ENCODE measurements around the gene CYB5D1.
"Not testable (repeated sequence)": the region's sequence is repeated elsewhere in the genome, so short reads cannot be mapped to it uniquely, and the experiment has no call there.

CYB5D1 gene
- total RNA-seq = 3.2 to 5.6 (median 5.6) reads per million in 3 experiments

DNA sequence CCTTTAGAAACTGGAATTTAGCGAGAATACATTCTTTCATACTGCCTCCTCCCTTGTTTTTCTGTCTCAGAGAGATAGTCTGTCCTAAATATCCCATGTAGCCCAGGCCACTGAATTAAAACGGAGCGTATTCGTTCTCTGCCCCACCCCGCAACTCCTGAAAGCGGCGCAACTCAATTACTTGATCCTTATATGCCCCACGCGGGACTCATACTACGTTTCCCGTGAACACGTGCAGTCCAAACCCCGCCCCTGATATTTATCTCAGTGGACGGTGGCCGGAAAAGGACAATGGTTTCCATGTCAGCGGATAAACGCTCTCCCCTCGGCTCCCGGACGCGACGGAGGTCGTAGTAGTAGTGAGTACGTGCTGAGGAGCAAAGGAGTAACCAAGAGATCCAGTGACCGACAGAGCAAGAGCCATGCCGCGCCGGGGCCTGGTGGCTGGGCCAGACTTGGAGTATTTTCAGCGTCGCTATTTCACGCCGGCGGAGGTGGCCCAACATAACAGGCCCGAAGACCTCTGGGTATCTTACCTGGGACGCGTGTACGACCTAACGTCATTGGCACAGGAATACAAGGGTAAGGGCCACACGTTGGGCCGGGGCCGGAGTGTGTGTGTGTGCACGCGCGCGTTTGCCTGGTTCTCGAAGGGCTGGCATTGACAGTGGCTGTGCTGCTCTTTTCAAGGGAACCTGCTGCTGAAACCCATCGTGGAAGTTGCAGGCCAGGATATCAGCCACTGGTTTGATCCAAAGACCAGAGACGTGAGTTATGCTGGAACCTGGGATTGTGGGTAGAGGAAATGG, at the start of gene CYB5D1:
Gene CYB5D1, plus strand, starts transcription at position 291 of the 809 bp plus-strand sequence. Its CDS starts 132 bp downstream, at position 423.
- DNase-seq = peak; percentile 93

DNA sequence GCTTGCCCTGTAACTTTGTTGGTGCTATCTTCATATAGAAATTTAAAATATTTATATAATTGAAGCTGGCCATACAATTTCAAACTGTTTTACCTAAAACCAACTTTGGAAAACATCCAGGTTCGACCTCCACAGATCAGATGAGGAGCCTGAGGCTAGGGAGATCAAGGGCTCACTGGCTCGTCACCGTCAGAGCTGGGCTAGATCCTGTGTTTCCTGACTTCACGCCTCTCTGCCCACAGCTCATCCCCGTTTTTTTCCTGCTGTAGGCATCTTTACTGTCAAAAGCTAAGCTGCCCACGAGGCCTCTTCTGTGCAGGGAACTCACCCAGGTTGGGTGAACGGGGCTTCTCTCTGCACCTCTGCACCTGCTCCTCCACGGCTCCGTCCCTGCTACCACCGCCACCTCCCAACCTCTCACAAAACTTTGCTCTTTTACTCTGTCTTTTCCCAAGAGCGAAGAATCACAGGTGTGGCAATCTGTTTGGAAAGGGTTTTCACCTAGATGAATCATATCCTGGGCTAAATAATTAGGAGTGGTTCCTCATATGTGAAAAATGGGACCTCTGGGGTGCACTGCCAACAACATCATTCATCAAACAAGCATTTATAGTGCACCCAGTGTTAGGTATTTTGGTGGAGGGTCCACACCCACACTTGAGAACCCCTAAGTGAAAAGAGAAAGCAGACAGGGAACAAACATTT, 48.6 kb upstream of the CYB5D1 start:
- no peak for DNase-seq

DNA sequence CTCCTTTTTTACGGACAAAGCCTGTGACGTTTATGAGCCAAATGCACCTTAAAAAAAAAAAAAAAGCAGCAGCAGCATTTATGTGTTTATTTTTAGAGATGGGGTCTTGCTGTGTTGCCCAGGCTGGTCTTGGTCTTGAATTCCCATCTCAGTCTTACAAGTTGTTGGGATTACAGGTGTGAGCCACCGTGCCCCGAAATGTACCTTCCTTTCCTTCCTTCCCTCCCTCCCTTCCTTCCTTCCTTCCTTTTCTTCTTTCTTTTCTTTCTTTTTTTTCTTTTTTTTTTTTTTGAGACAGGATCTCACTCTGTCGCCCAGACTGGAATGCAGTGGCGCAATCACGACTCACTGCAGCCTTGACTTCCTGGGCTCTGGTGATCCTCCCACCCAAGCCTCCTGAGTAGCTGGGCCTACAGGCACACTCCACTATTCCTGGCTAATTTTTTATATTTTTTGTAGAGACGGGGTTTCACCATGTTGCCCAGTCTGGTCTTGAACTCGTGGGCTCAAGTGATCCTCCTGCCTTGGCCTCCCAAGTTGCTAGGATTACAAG, 47.9 kb upstream of the CYB5D1 start:
- not testable (repeated sequence) for DNase-seq

DNA sequence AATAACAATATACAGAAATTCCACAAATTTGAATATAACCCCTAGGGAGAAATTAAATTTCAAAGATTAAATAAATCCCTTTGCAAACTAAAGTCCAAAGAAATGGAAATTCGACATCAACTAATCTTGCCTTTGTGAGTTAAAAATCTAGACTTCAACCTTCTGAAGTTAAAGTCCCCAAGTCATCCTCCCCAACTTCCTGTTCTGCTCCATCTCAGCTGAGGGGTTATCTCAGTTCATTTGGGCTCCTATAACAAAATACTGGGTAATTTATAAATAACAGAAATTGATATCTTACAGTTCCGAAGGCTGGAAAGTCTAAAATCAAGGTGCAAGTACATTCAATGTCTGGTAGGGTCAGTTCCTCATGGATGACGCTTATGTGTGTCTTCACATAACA, 46.6 kb upstream of the CYB5D1 start:
- DNase-seq = no peak

- DNase-seq = no peak
Observed at GRCh38 chr17:7814969-7815368, 42.8 kb upstream of the CYB5D1 start.

- no peak for DNase-seq
Observed at GRCh38 chr17:7816926-7817642, 40.7 kb upstream of the CYB5D1 start.

DNA sequence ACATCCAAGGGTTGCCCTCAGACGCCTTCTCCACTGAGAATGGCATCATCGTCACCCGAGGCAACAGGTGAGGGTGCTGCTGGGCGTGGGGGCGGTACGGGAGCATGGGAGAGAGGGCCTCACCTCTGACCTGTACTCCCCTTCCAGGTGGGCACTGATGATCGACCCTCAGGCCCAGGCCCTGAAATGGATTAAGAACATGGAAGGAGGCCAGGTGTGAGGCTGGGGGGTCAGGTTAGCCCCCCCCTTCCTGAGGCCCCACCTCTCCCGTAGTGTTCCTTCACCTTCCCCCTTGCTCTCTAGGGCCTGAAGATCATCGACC, 40.2 kb upstream of the CYB5D1 start:
- DNase-seq = no peak

- no peak for DNase-seq
Observed at GRCh38 chr17:7818026-7818425, 39.8 kb upstream of the CYB5D1 start.

- DNase-seq = no peak
Observed at GRCh38 chr17:7818746-7819645, 38.8 kb upstream of the CYB5D1 start.

DNA sequence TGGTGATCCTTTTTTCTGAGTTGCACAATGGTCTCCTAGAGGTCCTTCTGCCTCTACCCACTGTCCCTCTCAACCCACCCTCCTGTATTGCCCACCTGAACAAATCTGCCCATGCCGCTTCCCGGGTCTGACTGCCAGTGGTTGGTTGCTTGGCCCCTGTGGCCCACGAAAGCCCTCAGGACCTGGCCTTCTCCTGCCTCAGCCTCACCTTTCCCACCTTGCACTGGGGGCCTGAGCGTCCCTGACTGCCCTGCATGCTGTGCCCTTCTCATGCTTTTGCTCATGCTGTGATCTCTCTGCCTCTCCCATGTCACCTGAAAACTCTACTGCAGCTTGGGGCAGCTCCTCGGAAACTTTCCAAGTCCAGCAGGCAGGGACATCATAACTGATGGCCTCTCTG, 37.6 kb upstream of the CYB5D1 start:
- DNase-seq = no peak

GRCh38 chr17:7822126-7822525, 35.7 kb upstream of the CYB5D1 start:
- no peak for DNase-seq

GRCh38 chr17:7823581-7824001, 34.2 kb upstream of the CYB5D1 start:
- no peak for DNase-seq

GRCh38 chr17:7824021-7824924, 33.5 kb upstream of the CYB5D1 start:
- no peak for DNase-seq

DNA sequence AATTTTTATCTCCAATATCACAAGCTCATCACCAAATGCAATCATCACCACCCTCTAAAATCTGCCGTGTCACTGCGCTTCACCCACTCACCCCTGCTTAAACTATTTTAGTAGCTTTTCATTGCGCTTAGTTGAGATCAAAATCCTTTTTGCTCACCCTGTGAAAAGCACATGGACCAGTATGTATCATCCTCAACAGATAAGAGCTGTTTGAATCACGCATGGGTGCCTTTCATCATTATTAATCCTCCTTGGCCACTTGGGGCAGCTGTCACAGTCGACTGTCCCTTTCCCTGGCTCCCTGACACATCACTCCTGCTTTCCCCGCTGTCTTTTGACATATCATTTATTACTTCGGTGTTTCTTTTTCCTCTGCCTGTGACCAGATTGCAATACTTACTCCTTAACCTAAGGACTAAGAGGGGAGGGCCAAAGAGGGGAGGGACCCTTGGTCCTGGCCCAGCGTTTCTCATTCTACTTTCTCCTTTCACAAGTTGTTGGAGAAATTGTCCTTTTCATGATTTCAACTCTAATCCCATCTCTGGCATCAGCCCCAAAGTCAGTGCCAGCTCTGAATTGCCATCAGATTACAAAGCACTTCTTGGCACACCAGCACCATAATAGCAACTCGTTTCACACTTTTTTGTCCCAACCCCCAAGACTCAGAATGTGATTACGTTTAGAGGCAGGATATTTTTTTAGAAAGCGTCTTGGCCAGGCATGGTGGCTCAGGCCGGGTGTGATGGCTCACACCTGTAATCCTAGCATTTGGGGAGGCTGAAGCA, 32.4 kb upstream of the CYB5D1 start:
- no peak for DNase-seq

DNA sequence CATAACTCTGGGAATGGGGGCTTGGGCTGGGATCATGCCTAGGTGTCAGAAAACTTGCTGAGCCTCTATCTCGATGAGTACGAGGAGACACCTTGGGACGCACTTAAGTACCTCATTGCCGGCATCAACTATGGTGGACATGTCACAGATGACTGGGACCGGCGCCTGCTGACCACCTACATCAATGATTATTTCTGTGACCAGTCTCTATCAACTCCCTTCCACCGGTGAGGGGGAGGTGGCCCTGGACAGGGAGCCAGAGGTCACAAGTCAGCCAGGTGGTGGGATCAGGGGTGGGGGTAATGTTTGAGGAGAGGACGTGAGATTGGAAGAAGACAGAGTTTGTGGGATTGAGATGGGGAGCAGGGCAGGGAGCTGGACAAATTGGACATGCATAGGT, 27.2 kb upstream of the CYB5D1 start:
- DNase-seq = no peak

GRCh38 chr17:7831233-7831632, 26.6 kb upstream of the CYB5D1 start:
- DNase-seq = no peak

DNA sequence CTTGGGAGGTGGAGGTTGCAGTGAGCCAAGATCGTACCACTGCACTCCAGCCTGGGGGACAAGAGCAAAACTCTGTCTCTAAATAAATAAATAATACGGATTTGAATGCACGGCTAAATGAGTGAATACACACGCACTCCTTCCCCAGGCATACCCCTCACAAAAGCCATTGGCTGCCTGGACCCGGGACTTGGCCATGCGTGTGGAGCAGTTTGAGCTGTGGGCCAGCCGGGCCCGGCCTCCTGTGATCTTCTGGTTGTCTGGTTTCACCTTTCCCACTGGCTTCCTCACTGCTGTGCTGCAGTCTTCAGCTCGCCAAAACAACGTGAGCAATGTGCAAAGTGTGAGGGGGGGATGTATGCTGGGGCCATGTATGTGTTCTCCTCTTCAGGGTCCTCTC, 25.4 kb upstream of the CYB5D1 start:
- DNase-seq = no peak

DNA sequence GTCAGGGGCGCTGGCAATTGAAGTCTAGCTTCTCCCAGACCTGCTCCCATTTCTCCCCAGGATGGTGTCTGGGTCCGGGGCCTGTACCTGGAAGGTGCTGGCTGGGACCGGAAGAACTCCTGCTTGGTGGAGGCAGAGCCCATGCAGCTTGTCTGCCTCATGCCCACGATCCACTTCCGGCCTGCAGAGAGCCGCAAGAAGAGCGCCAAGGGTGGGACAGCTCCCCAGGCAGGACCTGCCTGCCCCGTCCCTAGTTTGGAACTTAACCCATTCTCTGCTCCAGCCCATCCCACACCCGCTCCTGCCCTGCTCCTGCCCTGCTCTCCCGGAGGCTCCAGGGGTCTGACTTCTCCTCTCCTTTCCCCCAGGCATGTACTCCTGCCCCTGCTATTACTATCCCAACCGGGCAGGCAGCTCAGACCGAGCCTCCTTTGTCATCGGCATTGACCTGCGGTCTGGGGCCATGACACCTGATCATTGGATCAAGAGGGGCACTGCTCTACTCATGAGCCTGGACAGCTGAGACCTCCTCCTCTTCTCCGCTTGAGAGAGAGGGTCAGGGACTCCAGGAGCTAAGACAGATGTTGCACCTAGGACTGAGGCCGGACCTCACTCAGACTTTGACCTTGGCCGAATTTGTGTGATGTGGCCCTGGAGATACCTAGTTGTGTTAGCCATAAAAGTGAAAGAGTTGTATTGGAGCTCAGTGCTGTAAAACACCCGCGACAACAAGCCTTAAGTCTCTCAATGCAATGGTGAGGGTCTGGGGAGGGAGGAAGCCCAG, 24.6 kb upstream of the CYB5D1 start:
- DNase-seq = no peak

- peak; percentile 86 for DNase-seq
Observed at GRCh38 chr17:7833795-7834541, 23.8 kb upstream of the CYB5D1 start, which contains the start of gene KDM6B. TSS of gene KDM6B (plus strand) at chr17:7834217. CDS start at chr17:7845555, 11,338 bp downstream.
